ENCODE results near the gene CC2D1A. TPM values are rescaled to one million over a fixed set of nuclear protein-coding genes. Genes with fewer than 3 reads are reported as not detected.

The CC2D1A gene
- polyA plus RNA-seq, 1 donor from 2014 or later, result 15.5 TPM

DNA sequence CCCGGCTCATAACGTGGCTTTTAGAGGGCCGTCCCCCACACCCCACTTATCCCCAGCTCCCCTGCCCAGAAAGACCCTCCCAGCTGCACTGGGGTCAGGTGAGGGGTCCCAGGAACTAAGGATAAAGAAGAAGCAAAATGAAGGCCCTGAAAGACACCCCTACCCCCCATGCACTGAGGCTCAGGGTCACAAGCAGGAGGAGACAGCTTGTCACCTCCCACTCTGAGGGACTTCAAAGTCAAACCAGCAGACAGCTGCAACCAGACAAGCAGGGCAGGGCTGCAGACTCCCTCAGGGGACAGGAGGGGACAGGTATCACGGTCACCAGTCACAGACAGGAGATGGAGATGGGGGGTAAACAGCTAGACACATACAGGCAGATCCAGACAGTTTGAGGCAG is 35.1 kb upstream of the CC2D1A start:
- Mint-ChIP-seq H3K27me3 (peaks cover 37% of the 10 kb centered on the region), H3K9me3 (peaks cover 0 to 2% (median 0%) of the 10 kb centered on the region in 3 donors), H3K4me1 (peaks cover 5 to 6% (median 5%) of the 10 kb centered on the region in 3 donors), H3K4me3 (no peak overlapping the region), H3K36me3 (no peaks in the 10 kb centered on the region), H3K27ac (no peak overlapping the region)

- Mint-ChIP-seq H3K27ac (no peak overlapping the region), H3K4me1 (peaks cover 0 to 6% (median 5%) of the 10 kb centered on the region in 3 donors), H3K4me3 (peak overlapping the region in 2 of 4 donors; percentile 83 to 90)
These were observed 33.7 kb upstream of the CC2D1A start for GRCh38 chr19:13872339-13872694.

DNA sequence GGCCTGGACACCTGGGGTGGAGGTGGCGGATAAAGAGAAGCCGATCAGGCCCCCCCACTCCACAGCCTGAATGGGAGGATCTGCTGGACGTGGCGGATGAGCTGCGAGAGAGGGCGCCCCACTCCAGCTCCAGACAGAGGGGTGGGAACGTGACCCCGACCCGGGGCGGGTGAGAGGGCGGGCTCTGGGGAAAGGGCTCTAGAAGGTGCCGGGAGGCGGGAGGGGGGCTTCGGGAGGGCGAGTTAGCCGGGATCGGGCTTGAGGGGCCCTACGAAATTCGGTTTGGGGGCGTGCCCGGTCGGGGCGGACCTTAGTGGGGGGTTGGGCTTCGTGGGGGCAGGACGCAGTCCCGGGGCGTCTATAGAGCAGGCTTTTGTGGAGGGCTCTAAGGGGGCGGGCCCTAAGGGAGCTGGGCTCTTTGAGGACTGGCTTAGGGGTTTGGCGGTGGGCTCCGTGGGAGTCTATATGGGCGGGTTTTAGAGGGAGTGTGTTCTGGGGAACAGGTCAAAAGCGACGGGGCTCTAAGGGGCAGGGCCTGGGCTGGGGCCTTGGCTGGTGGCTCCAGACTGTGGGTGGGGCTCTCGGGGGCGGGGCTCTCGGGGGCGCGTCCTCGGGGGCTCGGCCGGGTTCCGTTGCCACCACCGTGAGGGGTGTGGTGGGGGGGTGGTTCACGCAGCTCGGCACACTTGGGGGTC is 33.2 kb upstream of the CC2D1A start:
- Mint-ChIP-seq H3K4me3 (peak overlapping the region; percentile 40 to 90 (median 74)), H3K27me3 (peaks cover 22% of the 10 kb centered on the region), H3K4me1 (peaks cover 0 to 6% (median 5%) of the 10 kb centered on the region in 3 donors), H3K36me3 (no peaks in the 10 kb centered on the region), H3K27ac (no peak overlapping the region), H3K9me3 (no peaks in the 10 kb centered on the region)

More at GRCh38 chr19:13872339-13872694, 33.7 kb upstream of the CC2D1A start:
- H3K27me3 Mint-ChIP-seq, result peaks cover 27% of the 10 kb centered on the region
- H3K9me3 Mint-ChIP-seq, result no peaks in the 10 kb centered on the region
- no peaks in the 10 kb centered on the region for H3K36me3 Mint-ChIP-seq

DNA sequence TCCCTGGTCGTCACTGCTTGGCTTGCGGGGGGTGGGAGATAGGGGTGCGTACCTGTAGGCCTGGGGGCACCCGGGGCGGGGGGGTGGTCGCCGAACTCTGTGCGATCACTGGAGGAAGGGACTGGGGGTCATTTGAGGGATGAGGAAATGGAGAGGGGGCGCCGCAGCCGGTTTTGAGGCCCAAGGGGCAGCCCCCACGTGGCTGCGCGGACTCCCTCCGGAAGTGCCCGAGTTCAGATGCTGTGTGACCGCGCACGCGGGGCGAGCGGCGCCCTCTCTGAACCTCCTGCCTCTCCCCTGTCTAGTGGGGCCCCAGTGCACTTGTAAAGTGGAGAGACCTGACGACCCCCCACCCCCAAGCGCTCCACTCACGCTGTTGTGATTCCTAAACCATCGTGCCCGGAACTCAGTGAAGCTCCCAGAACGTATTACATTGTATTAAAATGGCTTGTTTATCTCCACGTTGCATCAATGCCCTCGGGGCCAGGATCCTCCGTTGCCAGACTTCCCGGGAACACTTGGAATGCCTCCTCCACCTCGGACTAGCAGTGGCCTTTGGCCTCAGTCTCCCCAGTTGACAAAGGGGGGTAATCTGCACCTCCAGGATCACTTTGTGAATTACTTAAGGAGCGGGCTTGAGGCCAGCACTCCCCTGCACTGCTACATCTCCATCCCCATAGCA is 32.0 kb upstream of the CC2D1A start:
- Mint-ChIP-seq H3K9me3 (no peaks in the 10 kb centered on the region), H3K27ac (peak overlapping the region in 1 of 3 donors; percentile 73), H3K36me3 (no peaks in the 10 kb centered on the region), H3K4me1 (peaks cover 0 to 6% (median 5%) of the 10 kb centered on the region in 3 donors), H3K27me3 (peaks cover 19% of the 10 kb centered on the region), H3K4me3 (peak overlapping the region in 2 of 4 donors; percentile 48 to 74)

DNA sequence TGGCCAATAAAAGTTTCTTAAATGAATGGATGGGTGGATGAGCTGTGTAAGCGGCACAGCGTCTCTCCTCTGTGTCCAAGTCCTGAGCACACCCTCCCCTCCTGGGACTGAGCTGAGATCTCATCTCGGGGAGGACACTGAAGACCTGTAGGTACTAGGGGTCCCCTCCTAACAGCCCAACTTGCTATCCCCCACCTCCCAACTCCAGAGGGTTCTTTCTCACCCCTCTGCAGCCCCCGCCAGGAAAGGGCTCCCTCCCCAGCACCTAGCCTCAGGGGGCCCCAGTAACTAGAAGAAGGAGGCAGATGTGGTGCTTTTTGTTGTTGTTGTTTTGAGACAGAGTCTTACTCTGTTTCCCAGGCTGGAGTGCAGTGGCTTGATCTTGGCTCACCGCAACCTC is 30.2 kb upstream of the CC2D1A start:
- Mint-ChIP-seq H3K27ac (no peak overlapping the region), H3K4me1 (peaks cover 3 to 10% (median 8%) of the 10 kb centered on the region in 3 donors)

DNA sequence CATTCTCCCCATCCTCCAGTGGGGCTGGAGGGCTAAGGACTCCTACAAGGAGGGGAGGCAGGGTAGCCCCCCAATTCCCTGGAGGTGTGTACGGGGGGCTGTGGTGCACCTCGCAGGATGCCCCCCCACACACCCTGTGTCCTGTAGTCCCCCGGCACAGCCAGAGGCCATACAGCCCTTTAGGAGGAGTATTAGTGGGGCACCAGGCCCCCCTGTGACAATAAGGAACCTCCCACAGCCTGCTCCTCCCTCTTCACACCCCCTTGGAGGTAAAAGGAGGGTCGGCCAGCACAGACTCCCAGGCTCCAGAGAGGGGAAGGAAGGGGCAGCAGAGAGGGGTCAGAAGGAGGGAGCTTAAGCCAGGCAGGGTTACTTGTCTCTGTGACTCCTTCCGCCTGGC is 29.2 kb upstream of the CC2D1A start, which contains the start of gene NANOS3:
Gene NANOS3, plus strand, starts transcription at position 301 of the 400 bp plus-strand sequence. CDS start 115 bp downstream, outside the sequence.
- Mint-ChIP-seq H3K4me1 (peaks cover 11 to 14% (median 13%) of the 10 kb centered on the region in 3 donors), H3K4me3 (no peak within 1 kb of the TSS), H3K9me3 (no peaks in the 10 kb centered on the region), H3K27ac (no peak within 1 kb of the TSS), H3K36me3 (no peaks in the 10 kb centered on the region), H3K27me3 (peaks cover 12% of the 10 kb centered on the region)

More for the DNA sequence above, 30.2 kb upstream of the CC2D1A start:
- Mint-ChIP-seq H3K36me3 (no peaks in the 10 kb centered on the region), H3K27me3 (peaks cover 12% of the 10 kb centered on the region), H3K4me3 (no peak overlapping the region), H3K9me3 (no peaks in the 10 kb centered on the region)

- Mint-ChIP-seq H3K4me3 (no peak overlapping the region), H3K27ac (no peak overlapping the region), H3K27me3 (peaks cover 10% of the 10 kb centered on the region), H3K9me3 (no peaks in the 10 kb centered on the region), H3K4me1 (peaks cover 16 to 18% (median 18%) of the 10 kb centered on the region in 3 donors), H3K36me3 (no peaks in the 10 kb centered on the region)
These were observed 28.7 kb upstream of the CC2D1A start for GRCh38 chr19:13877303-13877702.

GRCh38 chr19:13880059-13881043 is 25.6 kb upstream of the CC2D1A start:
- Mint-ChIP-seq H3K4me1 (peaks cover 13 to 18% (median 14%) of the 10 kb centered on the region in 3 donors), H3K27ac (peak overlapping the region in 2 of 3 donors; percentile 29 to 92), H3K36me3 (no peaks in the 10 kb centered on the region), H3K9me3 (no peaks in the 10 kb centered on the region), H3K4me3 (peak overlapping the region in 2 of 4 donors; percentile 54 to 56), H3K27me3 (peaks cover 3% of the 10 kb centered on the region)

- Mint-ChIP-seq H3K27me3 (peaks cover 3% of the 10 kb centered on the region), H3K27ac (peak overlapping the region in 1 of 3 donors; percentile 39), H3K4me3 (peak overlapping the region; percentile 12 to 82 (median 38)), H3K4me1 (peaks cover 13 to 18% (median 14%) of the 10 kb centered on the region in 3 donors), H3K36me3 (no peaks in the 10 kb centered on the region), H3K9me3 (no peaks in the 10 kb centered on the region)
These were observed 24.7 kb upstream of the CC2D1A start for GRCh38 chr19:13881251-13881691.

DNA sequence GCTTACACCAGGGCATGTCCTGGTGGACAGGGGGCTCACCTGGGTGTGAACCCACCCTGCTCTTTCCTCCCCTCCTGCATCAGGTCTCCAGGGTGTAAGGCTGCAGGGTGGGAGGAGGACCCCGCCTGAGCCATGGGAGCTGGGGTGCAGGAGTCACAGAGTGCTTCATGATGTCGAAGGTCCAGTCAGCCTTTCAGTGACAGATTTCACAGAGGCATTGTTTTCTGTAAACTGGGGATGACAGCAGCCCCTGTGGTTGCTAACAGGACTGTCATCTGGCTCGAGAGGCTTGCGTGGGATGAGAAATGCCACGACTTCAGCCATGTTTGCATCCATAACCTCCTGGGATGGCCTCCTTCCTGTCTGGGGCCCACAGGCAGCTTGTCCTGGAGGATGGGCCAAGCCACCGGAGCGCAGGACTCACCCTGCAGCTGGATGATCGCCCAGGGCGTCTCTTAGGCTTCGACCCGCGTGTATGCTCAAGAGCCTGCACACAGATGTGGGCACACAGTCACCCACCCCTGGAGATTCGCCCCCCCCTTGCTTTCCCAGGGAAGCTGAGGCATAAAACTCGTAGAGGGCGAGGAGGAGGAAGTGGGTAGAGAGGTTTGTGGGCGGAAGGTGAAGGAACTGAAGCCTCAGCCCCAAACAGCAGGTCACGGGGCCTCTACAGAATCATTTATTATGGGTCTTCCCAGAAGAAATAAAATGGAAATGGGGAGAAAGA is 24.1 kb upstream of the CC2D1A start:
- peak overlapping the region; percentile 12 to 82 (median 46) for H3K4me3 Mint-ChIP-seq

GRCh38 chr19:13882419-13882795 is 23.6 kb upstream of the CC2D1A start:
- peak overlapping the region in 3 of 4 donors; percentile 12 to 82 (median 63) for H3K4me3 Mint-ChIP-seq
- no peaks in the 10 kb centered on the region for H3K36me3 Mint-ChIP-seq
- H3K9me3 Mint-ChIP-seq, result no peaks in the 10 kb centered on the region
- H3K4me1 Mint-ChIP-seq, result peaks cover 13 to 18% (median 14%) of the 10 kb centered on the region in 3 donors
- peaks cover 3% of the 10 kb centered on the region for H3K27me3 Mint-ChIP-seq
- H3K27ac Mint-ChIP-seq, result peak overlapping the region in 1 of 3 donors; percentile 80

More for the DNA sequence above, 24.1 kb upstream of the CC2D1A start:
- peaks cover 3% of the 10 kb centered on the region for H3K27me3 Mint-ChIP-seq
- H3K36me3 Mint-ChIP-seq, result no peaks in the 10 kb centered on the region
- H3K9me3 Mint-ChIP-seq, result no peaks in the 10 kb centered on the region
- peak overlapping the region; percentile 28 to 80 (median 39) for H3K27ac Mint-ChIP-seq
- peaks cover 13 to 18% (median 14%) of the 10 kb centered on the region in 3 donors for H3K4me1 Mint-ChIP-seq

GRCh38 chr19:13882836-13883235 is 23.2 kb upstream of the CC2D1A start:
- Mint-ChIP-seq H3K27ac (no peak overlapping the region), H3K9me3 (no peaks in the 10 kb centered on the region), H3K27me3 (peaks cover 3% of the 10 kb centered on the region), H3K36me3 (no peaks in the 10 kb centered on the region), H3K4me1 (peaks cover 13 to 18% (median 14%) of the 10 kb centered on the region in 3 donors), H3K4me3 (no peak overlapping the region)

DNA sequence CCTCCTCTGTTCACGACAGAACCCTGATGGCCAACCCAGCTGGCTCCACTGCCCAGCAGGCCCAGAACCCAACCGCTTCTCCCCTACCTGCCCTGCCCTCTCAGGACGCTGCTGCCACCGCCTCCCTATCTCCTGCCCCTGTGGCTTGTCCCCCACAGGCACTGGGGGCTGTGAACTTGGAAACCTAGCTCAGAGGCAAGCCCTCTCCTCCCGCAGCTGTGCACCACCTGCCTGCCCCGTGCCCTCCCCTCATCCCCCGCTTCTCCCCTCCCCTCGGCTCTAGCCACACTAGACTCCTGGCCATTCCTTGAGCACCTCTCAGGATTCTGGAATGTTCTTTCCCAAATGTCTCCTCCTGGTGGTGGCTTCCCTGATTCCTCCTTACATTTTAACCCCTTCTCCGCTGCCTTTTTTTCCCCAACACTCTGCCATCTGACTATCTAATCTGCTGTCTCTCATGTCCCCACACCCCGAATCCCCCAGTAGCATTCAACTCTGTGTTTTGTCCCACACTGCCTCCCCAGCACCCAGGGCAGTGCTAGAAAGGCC is 22.4 kb upstream of the CC2D1A start:
- peaks cover 13 to 18% (median 14%) of the 10 kb centered on the region in 3 donors for H3K4me1 Mint-ChIP-seq
- H3K27ac Mint-ChIP-seq, result peak overlapping the region in 1 of 3 donors; percentile 64
- no peaks in the 10 kb centered on the region for H3K36me3 Mint-ChIP-seq
- no peaks in the 10 kb centered on the region for H3K9me3 Mint-ChIP-seq
- H3K4me3 Mint-ChIP-seq, result no peak overlapping the region
- H3K27me3 Mint-ChIP-seq, result peaks cover 3% of the 10 kb centered on the region

Measured in IgD-negative memory B cell (primary cell).